ENCODE measurements around the gene MICU1. TPM values are rescaled to one million over a fixed set of nuclear protein-coding genes. Genes with fewer than 3 reads are reported as not detected.
A peak's percentile ranks its signal among the peaks of the same experiment; 100 is the strongest.

Gene MICU1
- total RNA-seq, 1 experiment from 2014 or later: 25.5 TPM

DNA sequence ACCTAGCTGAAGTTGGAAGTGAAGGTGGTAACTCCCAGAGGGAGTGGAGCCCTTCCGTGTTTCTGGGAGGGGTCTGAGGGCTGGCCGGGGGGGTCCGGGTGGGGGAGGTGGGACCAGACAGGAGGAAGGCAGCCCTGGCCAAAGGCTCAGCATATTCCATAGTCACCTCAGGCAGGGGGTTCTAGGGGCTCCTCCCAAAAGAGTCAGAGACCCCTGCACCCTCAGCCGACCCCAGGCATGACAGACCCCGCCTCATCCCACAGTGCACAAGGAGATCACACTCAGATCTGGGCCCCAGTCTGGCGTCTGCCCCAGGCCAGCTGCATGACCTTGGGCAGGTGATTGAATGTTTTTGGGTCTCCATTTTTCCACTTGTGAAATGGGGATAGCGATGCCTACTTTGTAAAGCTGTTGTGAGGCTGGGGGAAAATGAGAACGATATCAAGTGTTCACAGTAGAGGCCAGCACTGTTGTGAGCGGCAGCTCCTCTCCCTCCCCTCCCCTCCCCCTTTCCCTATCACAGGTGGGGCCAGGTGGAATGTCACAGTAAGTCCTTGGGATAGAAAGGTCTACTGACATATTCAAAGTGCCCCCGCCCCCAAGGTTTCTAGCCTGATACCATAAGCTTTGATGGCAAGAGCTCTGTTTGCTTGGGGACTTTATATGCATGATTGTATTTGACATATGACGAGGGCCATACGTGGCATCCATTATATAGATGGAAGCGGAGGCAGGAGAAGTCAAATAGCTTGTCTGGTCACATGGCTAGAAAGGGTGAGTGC, 304.4 kb downstream of the MICU1 start:
- peak overlapping the region; percentile 65 for H3K4me3 Mint-ChIP-seq (ENCODE audit: unreplicated experiment)
- BruUV-seq (replicated peaks): TSS peak; percentile 81
- no peaks in the 10 kb centered on the region for H3K27me3 Mint-ChIP-seq (ENCODE audit: insufficient read depth, unreplicated experiment)
- ChIA-PET CTCF (interaction anchor here (0.5 to 7.6 kb wide), 16 partner anchors 8 to 183 kb away, joined by 3 to 46 read pairs (median 3); partner anchors contain the start of gene DDIT4), POLR2A (interaction anchor here (0.6 to 14.5 kb wide), 23 partner anchors 8 to 591 kb away, joined by 3 to 383 read pairs (median 7); partner anchors contain the start of genes ANAPC16, ASCC1 and DDIT4)
- peaks cover 31% of the 10 kb centered on the region for H3K4me1 Mint-ChIP-seq (ENCODE audit: insufficient read depth, unreplicated experiment)
- no peaks in the 10 kb centered on the region for H3K9me3 Mint-ChIP-seq (ENCODE audit: unreplicated experiment)
- H3K36me3 Mint-ChIP-seq (ENCODE audit: insufficient read depth, unreplicated experiment): peaks cover 13% of the 10 kb centered on the region
- intact Hi-C loops (cut with micrococcal nuclease): loop anchor here (2.0 kb wide), 2 partner anchors 25 to 77 kb away; no protein-coding TSS in a partner anchor
- TF ChIP-seq, protein P1, sequence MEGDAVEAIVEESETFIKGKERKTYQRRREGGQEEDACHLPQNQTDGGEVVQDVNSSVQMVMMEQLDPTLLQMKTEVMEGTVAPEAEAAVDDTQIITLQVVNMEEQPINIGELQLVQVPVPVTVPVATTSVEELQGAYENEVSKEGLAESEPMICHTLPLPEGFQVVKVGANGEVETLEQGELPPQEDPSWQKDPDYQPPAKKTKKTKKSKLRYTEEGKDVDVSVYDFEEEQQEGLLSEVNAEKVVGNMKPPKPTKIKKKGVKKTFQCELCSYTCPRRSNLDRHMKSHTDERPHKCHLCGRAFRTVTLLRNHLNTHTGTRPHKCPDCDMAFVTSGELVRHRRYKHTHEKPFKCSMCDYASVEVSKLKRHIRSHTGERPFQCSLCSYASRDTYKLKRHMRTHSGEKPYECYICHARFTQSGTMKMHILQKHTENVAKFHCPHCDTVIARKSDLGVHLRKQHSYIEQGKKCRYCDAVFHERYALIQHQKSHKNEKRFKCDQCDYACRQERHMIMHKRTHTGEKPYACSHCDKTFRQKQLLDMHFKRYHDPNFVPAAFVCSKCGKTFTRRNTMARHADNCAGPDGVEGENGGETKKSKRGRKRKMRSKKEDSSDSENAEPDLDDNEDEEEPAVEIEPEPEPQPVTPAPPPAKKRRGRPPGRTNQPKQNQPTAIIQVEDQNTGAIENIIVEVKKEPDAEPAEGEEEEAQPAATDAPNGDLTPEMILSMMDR (IDR thresholded peaks at IDR 0.05; ENCODE audit: unreplicated experiment): no peak
- H3K27ac Mint-ChIP-seq (ENCODE audit: low read depth, unreplicated experiment): peak overlapping the region; percentile 95
- no peak for DNase-seq (ENCODE audit: unreplicated experiment)

DNA sequence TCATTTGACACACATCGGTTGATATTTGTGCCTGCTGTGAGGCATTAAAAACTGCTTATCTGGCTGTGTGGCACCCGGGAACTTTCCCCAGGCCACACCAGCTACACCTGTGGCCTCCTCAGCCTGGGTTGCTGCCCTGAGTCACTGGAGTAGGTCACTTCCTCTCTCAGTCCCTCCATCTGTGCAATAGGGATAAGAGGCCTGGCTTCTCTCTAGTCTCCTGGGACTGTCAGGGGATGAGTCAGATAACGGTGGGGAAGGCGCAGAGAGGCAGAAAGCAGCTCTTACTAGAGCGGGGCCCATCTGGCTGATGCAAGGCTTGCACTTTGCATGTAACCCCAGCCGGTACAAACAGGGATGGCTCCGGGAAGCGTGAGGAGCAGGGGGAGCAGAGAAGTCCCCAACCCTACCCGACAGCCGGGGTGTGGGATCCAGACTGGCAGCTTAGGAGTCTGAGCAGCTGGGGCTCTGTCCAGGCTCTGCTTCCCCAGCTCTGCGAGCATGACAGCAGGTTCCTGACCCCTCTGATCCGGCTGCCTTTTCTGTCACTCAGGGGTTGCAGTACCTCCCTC, 305.1 kb downstream of the MICU1 start:
- BruUV-seq (replicated peaks): no TSS peak
- CTCF ChIA-PET: interaction anchor here (0.5 to 7.6 kb wide), 13 partner anchors 13 to 462 kb away, joined by 3 to 46 read pairs (median 3); partner anchors contain the start of gene DDIT4
- intact Hi-C loops (cut with micrococcal nuclease): loop anchor here (1.0 to 2.0 kb wide), 4 partner anchors 15 to 76 kb away; partner anchors contain the start of gene DDIT4
- no peaks in the 10 kb centered on the region for H3K9me3 Mint-ChIP-seq (ENCODE audit: unreplicated experiment)
- TF ChIP-seq, protein P1 (IDR thresholded peaks at IDR 0.05; ENCODE audit: unreplicated experiment): no peak
- H3K27ac Mint-ChIP-seq (ENCODE audit: low read depth, unreplicated experiment): peak overlapping the region; percentile 95
- no peaks in the 10 kb centered on the region for H3K27me3 Mint-ChIP-seq (ENCODE audit: insufficient read depth, unreplicated experiment)
- H3K36me3 Mint-ChIP-seq (ENCODE audit: insufficient read depth, unreplicated experiment): peaks cover 13% of the 10 kb centered on the region
- peaks cover 37% of the 10 kb centered on the region for H3K4me1 Mint-ChIP-seq (ENCODE audit: insufficient read depth, unreplicated experiment)
- POLR2A ChIA-PET: interaction anchor here (0.6 to 14.5 kb wide), 24 partner anchors 12 to 804 kb away, joined by 3 to 383 read pairs (median 6); partner anchors contain the start of genes ANAPC16, ASCC1 and DDIT4
- DNase-seq (ENCODE audit: unreplicated experiment): peak; percentile 100
- peak overlapping the region; percentile 65 for H3K4me3 Mint-ChIP-seq (ENCODE audit: unreplicated experiment)

- ChIA-PET POLR2A (interaction anchor here (0.6 to 14.5 kb wide), 23 partner anchors 11 to 595 kb away, joined by 3 to 383 read pairs (median 11); partner anchors contain the start of genes ANAPC16, ASCC1 and DDIT4), CTCF (interaction anchor here (0.7 to 7.6 kb wide), 9 partner anchors 15 to 146 kb away, joined by 3 to 46 read pairs (median 5); partner anchors contain the start of gene DDIT4)
- Mint-ChIP-seq H3K9me3 (ENCODE audit: unreplicated experiment) (no peaks in the 10 kb centered on the region), H3K4me1 (ENCODE audit: insufficient read depth, unreplicated experiment) (peaks cover 47% of the 10 kb centered on the region), H3K36me3 (ENCODE audit: insufficient read depth, unreplicated experiment) (peaks cover 7% of the 10 kb centered on the region), H3K4me3 (ENCODE audit: unreplicated experiment) (peak overlapping the region; percentile 56), H3K27me3 (ENCODE audit: insufficient read depth, unreplicated experiment) (no peaks in the 10 kb centered on the region), H3K27ac (ENCODE audit: low read depth, unreplicated experiment) (peak overlapping the region; percentile 95)
- BruUV-seq (replicated peaks): no TSS peak
- intact Hi-C loops (cut with micrococcal nuclease): loop anchor here (1.0 to 2.0 kb wide), 4 partner anchors 16 to 75 kb away; partner anchors contain the start of gene DDIT4
- TF ChIP-seq, protein P1 (IDR thresholded peaks at IDR 0.05; ENCODE audit: unreplicated experiment): no peak
- peak; percentile 96 for DNase-seq (ENCODE audit: unreplicated experiment)
Observed at GRCh38 chr10:72319416-72320254, 306.2 kb downstream of the MICU1 start.

All from MCF 10A (cell line).